Thyroid gland (tissue), 4 donors: Measurements from ENCODE around the gene EPHB4. TPM values are rescaled to one million over a fixed set of nuclear protein-coding genes. Genes with fewer than 3 reads are reported as not detected.
A peak's percentile ranks its signal among the peaks of the same experiment; 100 is the strongest.

Experiments
- DNase-seq, 2 donors: peaks; one replicate each; pipeline ENCODE4 v3.0.0-alpha.2; 2019
- H3K27ac ChIP-seq, 3 donors: fragments of 200-600 bp; sonication (generic); 1 replicate in 2 of 3; 2 replicates in 1 of 3; pipeline ENCODE4 v1.5.1; 2016 to 2019; ENCODE audit warnings: mild to moderate bottlenecking in 1 of 3, moderate library complexity in 1 of 3
- H3K27me3 ChIP-seq: fragments of 200-600 bp; sonication (generic); one replicate; pipeline ENCODE4 v1.5.1; 2019
- H3K36me3 ChIP-seq, 2 donors: fragments of 200-600 bp; sonication (generic); one replicate each; pipeline ENCODE4 v1.5.1; 2016 to 2019
- H3K4me1 ChIP-seq, 2 donors: fragments of 200-600 bp; sonication (generic); one replicate each; pipeline ENCODE4 v1.5.1; 2017 to 2019
- H3K4me3 ChIP-seq, 3 donors: fragments of 200-600 bp; sonication (generic); replicated peaks in 1 of 3; 1 replicate in 2 of 3; 2 replicates in 1 of 3; pipeline ENCODE4 v1.5.1; 2016; ENCODE audit warnings: mild to moderate bottlenecking in 1 of 3
- H3K9me3 ChIP-seq: fragments of 200-600 bp; sonication (generic); one replicate; pipeline ENCODE4 v1.5.1; 2017
- CTCF ChIP-seq, 6 experiments: fragments of 200-600 bp in 3 of 6; fragments of 450-650 bp in 3 of 6; sonication (generic) in 3 of 6; IDR thresholded peaks; one replicate each; pipeline ENCODE4 v1.5.1; 2016 to 2019; ENCODE audit warnings: antibody characterized with exemption in 6 of 6, mild to moderate bottlenecking in 2 of 6, inconsistent platforms in 1 of 6, moderate library complexity in 1 of 6
- POLR2A ChIP-seq, 2 donors: fragments of 450-650 bp; IDR thresholded peaks; one replicate each; pipeline ENCODE4 v1.6.1; 2017; ENCODE audit warnings: antibody characterized with exemption in 2 of 2, mild to moderate bottlenecking in 2 of 2, moderate library complexity in 1 of 2
- WGBS, 2 donors: methylation state at CpG; one replicate each; pipeline ENCODE4 v1.1.5; 2017; 5-methylcytosine and 5-hydroxymethylcytosine counted together
- intact Hi-C: fragments of 100-400 bp; cut with DNase I; formaldehyde crosslinking; loops from one replicate; pipeline ENCODE4 v1.15.1; 2023
- total RNA-seq, 4 donors: library from RNA; depleted of rRNA; stranded (reverse); fragments of >200 nt; gene quantifications; one replicate each; pipeline ENCODE4 v1.2.3, GENCODE V29; 2016

Gene EPHB4
- total RNA-seq, 4 donors from 2014 or later = 27.9 to 38.0 (median 35.1) TPM

DNA sequence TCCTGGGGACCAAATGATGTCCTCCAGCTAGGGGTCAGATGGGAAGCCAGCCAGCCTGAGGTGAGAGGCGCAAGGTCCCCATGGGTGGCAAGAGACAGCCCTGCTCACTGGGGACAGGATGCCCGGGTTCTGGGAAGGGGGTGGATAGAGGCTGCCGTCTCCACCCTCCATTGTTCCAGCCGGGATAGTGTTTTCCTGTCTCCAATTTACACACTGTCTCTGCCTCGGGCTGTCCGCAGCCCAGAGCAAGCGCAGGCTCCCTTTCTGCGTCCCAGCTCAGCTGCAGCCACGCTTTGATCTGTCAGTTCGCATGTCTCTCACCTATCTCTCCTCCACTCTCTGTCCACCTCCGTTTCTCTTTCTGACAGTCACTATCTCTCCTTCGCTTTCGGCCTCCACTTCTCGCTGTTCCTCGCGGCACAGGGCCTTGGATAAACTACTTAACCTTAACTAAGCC, 2.1 kb downstream of the EPHB4 start:
- Histone ChIP-seq H3K4me3 (peak overlapping the region in 1 of 3 donors; percentile 73), H3K27me3 (no peaks in the 10 kb centered on the region), H3K36me3 (peaks cover 8 to 15% of the 10 kb centered on the region in 2 donors), H3K4me1 (peaks cover 0 to 9% of the 10 kb centered on the region in 2 donors), H3K27ac (peak overlapping the region in 2 of 3 donors; percentile 23 to 24), H3K9me3 (no peaks in the 10 kb centered on the region)
- intact Hi-C loops = no loop called here
- 52 to 62% methylated on average over 16 of the region's 16 CpGs for WGBS, 2 donors
- peak in 1 of 2 donors; percentile 13 for DNase-seq
- TF ChIP-seq CTCF (IDR thresholded peaks at IDR 0.05) (no peak), POLR2A (IDR thresholded peaks at IDR 0.05) (no peak)

- peaks cover 13 to 20% of the 10 kb centered on the region in 2 donors for H3K36me3 ChIP-seq
- H3K27ac ChIP-seq = no peak overlapping the region
- peak overlapping the region in 1 of 3 donors; percentile 73 for H3K4me3 ChIP-seq
- H3K27me3 ChIP-seq = no peaks in the 10 kb centered on the region
- TF ChIP-seq CTCF (IDR thresholded peaks at IDR 0.05) (no peak), POLR2A (IDR thresholded peaks at IDR 0.05) (no peak)
- intact Hi-C loops = no loop called here
- H3K9me3 ChIP-seq = no peaks in the 10 kb centered on the region
- peaks cover 0 to 9% of the 10 kb centered on the region in 2 donors for H3K4me1 ChIP-seq
- no peak for DNase-seq
- 58 to 60% methylated on average over 17 of the region's 18 CpGs for WGBS, 2 donors
These were observed 2.7 kb downstream of the EPHB4 start for GRCh38 chr7:100824499-100825214.

- intact Hi-C loops = no loop called here
- no peaks in the 10 kb centered on the region for H3K27me3 ChIP-seq
- H3K36me3 ChIP-seq = peaks cover 24 to 27% of the 10 kb centered on the region in 2 donors
- H3K27ac ChIP-seq = no peak overlapping the region
- peaks cover 0 to 9% of the 10 kb centered on the region in 2 donors for H3K4me1 ChIP-seq
- DNase-seq = no peak
- TF ChIP-seq POLR2A (IDR thresholded peaks at IDR 0.05) (no peak), CTCF (IDR thresholded peaks at IDR 0.05) (no peak)
- 92 to 97% methylated on average over 24 to 31 of the region's 31 CpGs for WGBS, 2 donors
- no peak overlapping the region for H3K4me3 ChIP-seq
- no peaks in the 10 kb centered on the region for H3K9me3 ChIP-seq
These were observed 3.8 kb downstream of the EPHB4 start for GRCh38 chr7:100823534-100823933.

DNA sequence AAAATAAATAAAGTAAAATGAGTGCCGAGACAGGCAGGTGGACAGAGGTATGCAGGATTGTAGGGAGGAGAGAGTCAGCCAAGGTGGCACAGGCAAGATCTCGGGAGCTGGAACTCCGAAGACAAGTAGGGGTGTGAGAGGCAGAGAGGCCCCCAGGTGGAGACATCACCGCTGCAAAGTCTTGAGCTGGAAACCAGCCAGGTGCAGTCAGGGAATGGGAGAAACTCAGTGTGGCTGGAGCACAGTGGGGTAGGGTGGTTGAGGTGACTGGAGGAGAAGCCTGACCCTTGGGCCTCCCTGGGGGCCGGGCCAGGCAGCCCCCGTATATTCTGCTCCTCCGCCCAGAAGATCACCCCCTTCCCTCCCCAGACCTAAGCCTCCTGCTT, 4.2 kb downstream of the EPHB4 start:
- WGBS, 2 donors = 71 to 74% methylated on average over 5 to 7 of the region's 7 CpGs
- no peak overlapping the region for H3K27ac ChIP-seq
- no peak overlapping the region for H3K4me3 ChIP-seq
- peaks cover 0 to 7% of the 10 kb centered on the region in 2 donors for H3K4me1 ChIP-seq
- no peak for DNase-seq
- no peak for TF ChIP-seq POLR2A (IDR thresholded peaks at IDR 0.05)
- no peak for TF ChIP-seq CTCF (IDR thresholded peaks at IDR 0.05)
- intact Hi-C loops = no loop called here
- H3K36me3 ChIP-seq = peaks cover 28% of the 10 kb centered on the region in 2 donors
- no peaks in the 10 kb centered on the region for H3K9me3 ChIP-seq
- H3K27me3 ChIP-seq = no peaks in the 10 kb centered on the region
